HG02973 (cell line): ENCODE data around the gene PITPNC1.
"Not testable (repeated sequence)": the region's sequence is repeated elsewhere in the genome, so short reads cannot be mapped to it uniquely, and the experiment has no call there.

Experiments
- ATAC-seq: cut with Tn5 transposase; IDR thresholded peaks from one replicate; pipeline ENCODE4 v1.9.1; 2021; ENCODE audit warnings: moderate library complexity; ENCODE audit not compliant: unreplicated experiment

Gene PITPNC1

DNA sequence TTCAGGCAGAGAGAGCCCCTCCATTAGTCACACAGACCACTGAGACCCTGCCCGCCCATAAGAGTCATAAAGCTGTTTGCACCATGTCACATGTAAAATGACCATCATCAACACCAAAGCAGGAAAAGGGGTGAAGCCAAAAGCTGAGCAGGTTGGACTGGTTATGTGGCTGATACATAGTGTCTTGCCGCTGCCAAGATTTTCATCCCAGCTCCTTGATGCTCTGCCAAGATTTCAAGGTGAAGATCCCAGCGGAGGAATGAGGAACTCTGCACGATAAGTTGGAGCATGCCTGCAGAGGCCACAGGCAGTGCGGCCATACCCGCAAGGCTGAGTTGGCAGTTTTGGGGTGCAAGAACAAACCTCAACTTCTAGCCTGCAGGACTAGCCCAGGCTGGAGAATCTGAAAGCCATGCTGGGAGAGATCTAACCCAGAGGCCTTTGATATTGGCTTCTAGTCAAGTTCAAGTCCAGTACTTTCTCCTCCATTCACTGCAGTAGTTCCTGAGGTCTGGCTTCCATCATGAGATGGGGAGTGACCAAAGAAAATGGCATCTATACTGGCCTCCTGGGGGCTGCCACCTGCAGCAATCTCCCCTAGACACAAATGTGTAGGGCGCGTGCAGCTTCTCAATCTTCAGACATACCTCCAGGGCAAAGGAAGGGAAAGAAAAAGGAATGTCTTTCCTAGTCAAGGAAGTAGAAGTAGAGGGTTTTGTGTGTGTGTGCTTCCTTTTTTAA is 261.0 kb downstream of the PITPNC1 start:
- ATAC-seq: no peak

DNA sequence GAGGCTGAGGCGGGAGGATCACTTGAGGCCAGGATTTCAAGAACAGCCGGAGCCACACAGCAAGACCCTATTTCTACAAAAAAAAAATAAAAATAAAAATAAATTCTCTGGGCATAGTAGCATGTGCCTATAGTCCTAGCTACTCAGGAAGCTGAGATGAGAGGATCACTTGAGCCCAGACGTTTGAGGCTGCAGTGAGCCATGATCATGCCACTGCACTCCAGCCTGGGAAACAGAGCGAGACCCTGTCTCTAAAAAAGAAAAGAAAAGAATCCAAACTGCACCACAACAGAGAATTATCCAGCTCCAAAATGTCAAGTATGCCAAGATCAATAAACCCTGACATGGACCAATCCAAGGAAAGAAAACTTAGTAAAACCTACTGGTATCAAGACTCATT is 261.8 kb downstream of the PITPNC1 start:
- ATAC-seq: no peak

DNA sequence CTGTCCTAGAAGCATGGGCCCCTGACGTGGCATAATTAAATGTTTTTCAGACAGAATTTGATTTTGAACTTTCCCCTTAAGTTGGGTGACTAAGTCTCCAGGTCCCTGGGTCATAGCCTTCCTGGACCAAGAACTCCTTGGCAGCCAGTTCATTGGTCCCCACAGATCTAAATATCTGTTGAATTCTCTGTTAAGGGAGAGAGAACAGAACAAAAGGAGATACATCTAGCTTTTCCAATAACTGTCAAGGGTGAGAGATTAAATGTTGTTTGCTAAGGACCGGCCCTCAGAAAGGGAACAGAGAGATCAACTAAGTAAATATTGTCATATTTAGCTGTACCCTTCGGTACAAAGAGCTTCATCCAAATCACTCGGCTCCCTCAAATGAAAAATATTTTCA is 262.5 kb downstream of the PITPNC1 start:
- ATAC-seq: no peak

DNA sequence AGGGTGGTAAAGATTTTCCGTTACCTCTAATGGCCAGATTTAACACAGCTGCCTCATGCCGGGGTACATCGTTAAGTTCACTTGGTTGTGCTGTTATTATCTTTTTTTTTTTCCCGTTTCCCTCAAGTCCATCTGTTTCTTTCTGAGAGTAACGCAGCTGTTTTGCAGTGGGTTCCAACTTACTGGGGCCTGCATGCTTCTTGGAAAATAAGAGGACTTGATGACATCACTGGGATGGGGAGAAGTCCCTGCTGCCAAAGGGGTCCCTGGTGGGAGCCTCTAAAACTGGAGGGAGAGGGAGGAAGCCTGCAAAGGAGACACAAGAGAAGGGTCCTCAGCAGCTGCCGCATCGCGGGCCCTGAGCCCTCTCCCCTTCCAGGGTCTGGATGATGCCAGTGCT is 262.9 kb downstream of the PITPNC1 start:
- ATAC-seq: no peak

DNA sequence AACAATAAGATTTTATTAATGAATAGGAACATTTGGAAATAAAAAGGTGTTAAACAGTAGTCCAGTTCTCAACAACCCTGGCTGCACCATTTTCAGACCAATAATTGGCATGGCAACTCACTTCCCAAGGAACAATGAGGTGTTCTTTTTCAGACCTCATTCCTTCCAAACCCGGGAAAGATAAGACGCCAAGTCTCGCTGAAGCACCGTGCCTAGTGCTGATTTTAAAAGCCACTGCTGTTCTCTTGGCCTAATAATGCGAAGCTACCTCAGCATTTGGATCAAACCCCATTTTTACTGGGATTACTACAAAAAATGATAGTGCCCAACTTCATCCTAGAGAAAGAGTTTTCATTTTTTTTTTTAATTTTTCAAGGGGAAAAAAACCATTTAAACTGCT is 265.4 kb downstream of the PITPNC1 start:
- ATAC-seq: no peak

DNA sequence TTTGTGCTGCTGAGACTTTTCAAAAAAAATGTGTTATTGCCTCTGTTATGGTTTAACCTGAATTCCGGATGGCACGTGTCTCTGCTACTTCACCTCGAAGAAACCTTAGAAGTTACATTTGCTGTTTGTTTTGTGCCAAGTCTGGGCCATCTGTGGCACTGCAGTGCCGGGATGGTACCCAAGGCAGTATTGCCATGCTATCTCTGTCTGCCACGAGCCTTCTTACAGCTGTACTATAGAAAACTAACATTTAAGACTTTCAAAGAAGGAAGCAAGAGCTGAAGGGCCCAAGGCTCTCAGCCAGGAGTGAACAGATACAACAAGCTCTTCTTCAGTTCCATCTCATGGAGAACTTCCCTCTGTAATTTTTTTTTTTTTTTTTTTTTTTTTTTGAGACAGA is 267.0 kb downstream of the PITPNC1 start:
- no peak for ATAC-seq

DNA sequence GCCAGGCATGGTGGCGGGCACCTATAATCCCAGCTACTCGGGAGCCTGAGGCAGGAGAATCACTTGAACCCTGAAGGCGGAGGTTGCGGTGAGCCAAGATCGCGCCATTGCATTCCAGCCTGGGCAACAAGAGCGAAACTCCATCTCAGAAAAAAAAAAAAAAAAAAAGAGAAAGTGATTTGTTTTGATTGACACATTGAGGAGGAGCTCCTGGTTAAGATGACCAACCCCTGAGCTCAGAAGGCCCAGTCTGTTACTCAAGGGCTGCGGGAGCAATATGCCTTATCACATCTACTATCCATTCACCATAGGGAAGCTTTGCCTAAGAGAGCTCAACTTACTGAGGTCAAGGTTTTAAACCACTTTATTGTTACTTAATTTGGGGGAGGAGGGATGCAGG is 268.1 kb downstream of the PITPNC1 start:
- not testable (repeated sequence) for ATAC-seq

DNA sequence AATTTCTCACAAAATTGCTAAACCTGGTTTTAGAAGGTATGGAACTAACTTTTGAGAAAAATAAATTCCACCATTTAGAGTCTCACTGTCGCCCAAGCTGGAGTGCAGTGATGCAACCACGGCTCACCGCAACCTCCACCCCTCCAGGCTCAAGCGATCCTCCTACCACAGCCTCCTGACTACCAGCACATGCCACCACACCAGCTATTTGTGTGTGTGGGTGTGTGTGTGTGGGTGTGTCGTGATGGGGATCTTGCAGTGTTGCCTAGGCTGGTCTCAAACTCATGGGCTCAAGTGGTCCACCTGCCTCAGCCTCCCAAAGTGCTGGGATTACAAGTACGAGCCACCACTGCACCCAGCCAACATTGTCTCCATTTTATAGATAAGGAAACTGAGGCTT is 269.4 kb downstream of the PITPNC1 start:
- no peak for ATAC-seq

DNA sequence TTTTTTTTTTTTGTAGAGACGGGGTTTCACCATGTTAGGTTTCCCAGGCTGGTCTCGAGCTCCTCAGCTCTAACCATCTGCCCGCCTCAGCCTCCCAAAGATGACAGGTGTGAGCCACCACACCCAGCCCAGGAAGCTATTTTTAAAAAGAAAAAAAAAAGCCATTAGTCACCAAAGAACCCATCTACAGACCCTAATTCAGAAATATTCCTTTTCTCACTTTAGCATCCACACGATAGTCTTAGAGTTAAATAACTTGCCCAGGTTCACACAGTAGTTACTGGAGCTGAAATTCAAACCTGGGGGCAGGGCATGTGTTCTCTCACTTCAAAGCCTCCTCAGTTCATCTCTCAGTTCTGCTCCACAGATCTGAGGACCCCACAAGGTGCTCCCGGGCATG is 270.4 kb downstream of the PITPNC1 start:
- no peak for ATAC-seq

DNA sequence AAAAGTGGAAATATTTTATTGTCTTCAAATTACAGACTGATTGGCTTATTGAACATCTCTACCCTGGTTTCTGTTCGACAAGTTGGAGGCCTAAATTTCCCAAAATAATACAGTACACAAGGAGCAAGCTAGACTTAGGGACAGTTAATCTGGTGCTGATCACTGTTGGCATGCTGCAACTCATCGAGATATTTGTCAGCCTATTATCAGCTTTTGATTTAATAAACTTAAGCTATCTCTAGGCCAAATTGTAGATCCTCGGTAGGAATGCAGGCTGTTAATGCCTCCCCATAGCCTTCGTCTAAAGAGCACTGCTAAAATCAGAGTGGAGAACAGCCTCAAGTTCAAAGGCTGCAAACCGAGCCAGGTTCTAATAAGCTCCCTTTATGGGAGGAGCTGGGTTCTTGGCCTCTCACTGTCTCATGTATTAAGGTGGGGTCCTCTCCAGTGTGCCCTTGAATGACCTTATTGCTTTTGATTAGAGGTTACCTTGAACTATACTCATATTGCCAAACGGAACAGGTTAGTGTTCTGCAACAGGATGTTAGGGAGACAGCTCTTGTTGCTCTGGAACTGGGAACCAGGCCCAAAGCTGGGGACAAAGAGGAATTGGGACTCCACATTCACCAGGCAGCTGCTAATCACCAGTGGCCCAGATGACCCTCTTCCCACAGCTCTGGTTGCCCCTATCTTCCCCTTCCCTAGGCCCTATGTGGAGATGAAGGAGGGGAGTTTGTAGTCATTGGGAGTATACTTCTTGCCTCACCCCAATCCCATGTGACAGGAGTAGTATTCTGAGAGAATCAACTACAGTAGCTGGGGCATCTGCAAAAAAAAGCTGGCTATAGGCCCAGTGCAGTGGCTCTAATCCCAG is 271.2 kb downstream of the PITPNC1 start:
- no peak for ATAC-seq

DNA sequence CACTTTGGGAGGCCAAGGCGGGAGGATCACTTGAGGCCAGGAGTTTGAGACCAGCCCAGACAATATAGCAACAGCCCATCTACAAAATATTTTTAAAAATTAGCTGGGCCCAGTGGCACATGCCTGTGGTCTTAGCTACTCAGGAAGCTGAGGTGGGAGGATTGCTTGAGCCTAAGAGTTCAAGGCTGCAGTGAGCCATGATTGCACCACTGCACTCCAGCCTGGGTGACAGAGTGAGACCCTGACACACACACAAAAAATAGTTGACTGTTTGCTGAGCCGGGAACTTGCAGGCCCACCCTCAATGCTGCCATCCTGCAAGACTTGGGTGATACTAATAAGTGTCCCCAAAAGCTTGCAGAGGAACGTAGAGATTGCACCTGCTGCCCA is 271.8 kb downstream of the PITPNC1 start:
- ATAC-seq: not testable (repeated sequence)

DNA sequence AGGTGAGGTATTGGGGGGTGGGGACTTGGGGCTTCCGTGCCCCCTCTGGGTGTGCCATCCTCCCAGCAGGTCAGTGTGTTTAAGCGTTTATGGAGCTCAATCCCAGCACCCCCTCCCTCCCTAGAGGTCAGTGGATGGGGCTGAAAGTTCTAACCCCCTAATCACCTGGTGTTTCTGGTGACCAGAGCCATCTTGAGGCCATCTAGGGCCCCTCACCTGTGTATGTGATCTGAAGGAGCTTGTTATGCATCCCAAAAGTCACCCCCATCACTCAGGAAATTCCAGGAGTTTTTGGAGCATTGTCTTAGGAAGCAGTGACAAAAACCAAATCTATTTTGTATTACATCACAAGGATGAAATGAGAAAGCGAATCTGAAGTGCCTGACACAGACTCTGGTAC is 272.8 kb downstream of the PITPNC1 start:
- no peak for ATAC-seq

DNA sequence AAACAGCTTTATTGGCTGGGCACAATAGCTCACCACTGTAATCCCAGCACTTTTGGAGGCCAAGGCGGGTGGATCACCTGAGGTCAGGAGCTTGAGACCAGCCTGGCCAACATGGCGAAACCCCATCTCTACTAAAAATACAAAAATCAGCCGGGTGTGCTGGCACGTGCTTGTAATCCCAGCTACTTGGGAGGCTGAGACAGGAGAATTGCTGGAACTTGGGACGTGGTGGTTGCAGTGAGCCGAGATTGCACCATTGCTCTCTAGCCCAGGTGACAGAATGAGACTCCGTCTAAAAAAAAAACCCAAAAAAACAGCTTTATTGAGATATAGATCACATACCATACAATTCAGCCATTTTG is 274.1 kb downstream of the PITPNC1 start:
- ATAC-seq: not testable (repeated sequence)

DNA sequence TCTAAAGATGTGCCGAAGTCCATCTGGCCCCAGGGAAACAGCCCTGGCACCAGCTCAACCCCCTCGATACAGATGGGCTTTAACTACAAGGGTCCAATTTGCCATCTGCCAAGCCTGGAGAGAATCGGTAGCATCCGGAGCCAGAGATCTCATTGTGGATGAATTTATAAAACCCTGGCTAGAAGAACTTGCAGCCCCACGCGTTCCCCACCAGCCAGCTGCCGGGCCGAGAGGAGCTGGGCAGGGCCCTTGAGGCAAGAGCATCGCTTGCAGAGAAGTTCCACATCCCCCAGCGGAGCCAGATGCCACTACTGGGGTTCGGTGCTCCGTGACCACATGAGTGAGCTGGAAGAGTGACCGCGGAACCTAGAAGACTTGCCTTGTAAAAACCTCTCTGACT is 275.4 kb downstream of the PITPNC1 start:
- ATAC-seq: no peak

DNA sequence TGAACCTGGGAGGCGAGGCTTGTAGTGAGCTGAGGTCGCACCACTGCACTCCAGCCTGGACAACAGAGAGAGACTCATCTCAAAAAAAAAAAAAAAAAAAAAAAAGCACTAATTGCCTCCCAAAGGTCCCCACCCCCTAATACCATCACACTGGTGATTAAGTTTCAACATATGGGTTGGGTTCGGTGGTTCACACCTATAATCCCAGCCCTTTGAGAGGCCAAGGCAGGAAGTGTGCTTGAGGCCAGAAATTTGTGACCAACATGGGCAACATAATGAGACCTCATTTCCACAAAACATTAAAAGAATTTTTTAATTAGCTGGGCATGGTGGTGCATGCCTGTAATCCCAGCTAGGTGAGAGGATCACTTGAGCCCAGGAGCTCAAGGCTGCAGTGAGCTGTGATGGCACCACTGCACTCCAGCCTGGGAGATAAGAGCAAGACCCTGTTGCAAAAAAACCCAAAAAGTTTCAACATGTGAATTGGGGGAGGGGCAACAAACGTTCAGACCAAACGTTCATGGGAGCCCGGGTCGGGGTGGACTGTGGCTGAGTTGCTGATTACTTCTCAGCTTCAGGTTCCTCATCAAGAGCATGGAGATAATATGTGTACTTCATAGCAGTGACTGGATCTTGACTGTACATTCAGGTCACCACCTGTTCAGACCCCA is 278.5 kb downstream of the PITPNC1 start:
- no peak for ATAC-seq

DNA sequence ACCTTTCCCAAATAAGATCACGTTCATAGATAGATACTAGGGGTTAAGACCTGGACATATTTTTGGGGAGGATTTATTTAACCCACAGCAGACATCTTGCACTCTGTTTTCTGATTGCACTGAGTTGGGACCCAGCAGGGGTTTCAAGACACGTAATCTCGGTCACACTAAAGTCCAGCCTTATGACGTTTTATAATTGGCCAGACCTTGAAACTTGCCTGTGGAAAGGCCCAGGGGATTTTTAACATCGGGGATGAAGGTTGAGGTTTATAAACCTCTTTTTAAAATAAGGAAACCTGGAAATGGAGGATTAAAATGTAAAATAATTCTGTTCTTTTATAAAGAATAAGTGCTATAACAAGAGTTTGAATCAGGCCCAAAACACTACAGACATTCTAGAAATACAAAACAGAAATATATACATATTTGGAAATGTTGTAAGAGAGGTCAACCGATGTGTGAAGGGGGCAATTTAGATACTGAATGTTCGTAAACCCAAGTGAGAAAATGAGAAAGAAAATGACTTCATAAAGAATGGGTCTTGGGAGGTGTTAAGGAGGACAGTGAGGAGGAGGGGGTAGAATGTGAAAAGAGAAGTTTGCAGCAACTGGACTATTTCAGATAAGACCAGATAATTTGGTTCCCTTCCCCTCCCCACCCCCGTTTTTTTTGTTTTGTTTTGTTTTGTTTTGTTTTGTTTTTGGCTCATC is 279.6 kb downstream of the PITPNC1 start:
- no peak for ATAC-seq

DNA sequence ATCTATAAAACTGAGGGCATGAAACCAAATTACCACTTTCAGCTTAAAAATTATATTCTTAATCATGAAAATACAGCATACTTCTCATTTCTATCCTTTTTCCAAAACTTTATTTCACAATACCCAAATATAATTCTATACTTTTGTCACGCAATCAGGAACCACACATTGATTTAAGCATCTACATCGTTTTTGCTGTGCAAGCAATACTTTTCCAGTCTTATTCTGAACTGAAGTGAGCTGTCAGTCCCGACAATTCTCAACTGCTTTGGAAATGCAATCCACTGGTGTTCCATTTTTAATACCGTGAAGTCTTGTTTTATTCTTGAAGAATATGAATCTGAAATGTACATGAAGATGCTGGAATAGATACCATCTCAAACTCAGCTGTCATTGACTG is 280.5 kb downstream of the PITPNC1 start:
- ATAC-seq: no peak

DNA sequence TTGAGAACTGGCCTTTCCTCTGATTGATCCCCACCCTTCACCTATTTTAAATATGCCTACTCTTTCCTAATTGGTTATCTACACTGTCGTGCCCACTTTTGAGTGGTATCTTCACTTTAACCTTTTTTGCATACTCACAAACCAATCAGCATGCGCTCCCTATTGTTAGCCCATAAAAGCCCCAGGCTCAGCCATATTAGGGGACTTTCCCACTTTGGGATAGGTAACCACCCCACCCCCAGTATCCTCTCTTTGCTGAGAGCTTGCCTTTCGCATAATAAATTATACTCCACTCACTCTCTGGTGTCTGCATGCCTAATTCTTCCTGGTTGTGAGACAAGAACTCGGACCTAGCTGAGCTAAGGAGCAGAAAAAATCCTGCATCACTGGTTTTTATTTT is 281.2 kb downstream of the PITPNC1 start:
- no peak for ATAC-seq

DNA sequence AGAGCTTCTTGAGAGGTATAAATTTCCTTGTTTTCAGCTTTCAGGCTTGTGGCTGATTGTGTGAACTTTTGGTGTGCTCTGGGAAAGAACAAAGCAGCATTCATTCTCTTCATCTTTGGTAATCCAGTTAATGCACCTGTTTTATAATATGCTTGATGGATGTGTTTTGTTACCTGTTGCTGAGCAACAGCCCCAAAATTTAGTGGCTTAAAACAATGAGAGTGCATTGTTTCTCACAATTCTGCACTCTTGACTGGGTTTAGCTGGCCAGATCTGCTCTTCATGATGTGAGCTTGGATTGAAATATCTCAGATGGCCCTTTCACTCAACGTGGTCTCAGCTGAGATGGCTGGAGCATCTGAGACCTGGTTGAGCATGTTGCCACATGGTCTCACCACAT is 281.9 kb downstream of the PITPNC1 start:
- no peak for ATAC-seq

DNA sequence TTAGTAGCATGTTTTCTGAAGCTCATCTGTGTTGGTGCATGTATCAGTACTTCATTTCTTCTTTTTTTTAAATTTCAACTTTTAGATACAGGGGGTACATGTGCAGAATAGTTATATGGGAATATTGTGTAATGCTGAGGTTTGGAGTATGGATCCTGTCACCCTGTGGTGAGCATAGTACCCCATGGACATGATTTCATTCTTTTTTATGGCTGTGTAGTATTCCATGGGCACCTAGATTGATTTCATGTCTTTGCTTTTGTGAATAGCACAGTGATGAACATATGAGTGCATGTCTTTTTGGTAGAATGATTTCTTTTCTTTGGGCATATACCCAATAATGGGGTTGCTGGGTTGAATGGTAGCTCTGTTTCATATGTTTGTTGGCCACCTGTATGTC is 285.6 kb downstream of the PITPNC1 start:
- ATAC-seq: no peak

DNA sequence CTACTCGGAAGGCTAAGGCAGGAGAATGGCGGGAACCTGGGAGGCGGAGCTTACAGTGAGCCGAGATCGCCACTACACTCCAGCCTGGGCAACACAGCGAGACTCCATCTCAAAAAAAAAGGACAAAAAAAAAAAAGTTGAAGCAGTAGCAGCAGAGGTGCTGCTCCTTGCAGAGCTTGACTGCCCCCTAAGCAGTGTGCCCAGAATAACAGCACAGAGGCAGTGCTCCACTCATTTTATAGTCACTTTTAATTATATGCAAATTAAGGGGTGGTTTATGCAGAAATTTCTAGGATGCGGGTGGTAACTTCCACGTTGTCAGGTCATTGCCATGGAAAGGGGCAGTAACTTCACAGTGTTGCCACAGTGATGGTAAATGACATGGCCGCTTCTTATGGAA is 286.4 kb downstream of the PITPNC1 start:
- no peak for ATAC-seq
